GM10266 (cell line): ENCODE results near the gene MBTPS1.

Source experiments
- DNase-seq: peaks from one replicate; pipeline ENCODE4 v3.0.0; 2012; ENCODE audit errors: extremely low spot score
- TF ChIP-seq, protein P1 (sequence below): IDR thresholded peaks from 2 replicates; pipeline ENCODE4 v1.5.1; 2012; ENCODE audit warnings: mild to moderate bottlenecking, low read depth; ENCODE audit not compliant: control insufficient read depth, insufficient read depth; ENCODE audit errors: missing control alignments

The MBTPS1 gene

DNA sequence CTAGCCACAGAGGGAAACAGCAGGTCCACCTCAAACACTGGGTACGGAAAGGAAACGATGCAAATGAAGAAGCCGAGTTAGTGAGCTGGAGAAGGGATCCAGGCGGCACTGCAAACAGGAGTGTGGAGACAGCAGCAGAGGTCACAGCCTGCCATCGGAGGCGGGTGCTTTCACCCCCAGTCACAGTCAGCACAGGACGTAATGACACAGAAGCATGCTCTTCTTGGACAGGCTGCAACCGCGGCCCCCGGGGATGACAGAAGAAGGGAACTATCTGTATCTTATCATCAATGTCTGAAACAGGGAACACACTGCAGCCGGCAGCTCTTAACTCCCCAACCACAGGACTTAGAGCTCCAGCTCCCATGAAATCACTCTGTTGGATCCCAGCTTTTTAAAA lies 58.1 kb downstream of the MBTPS1 start:
- TF ChIP-seq, protein P1, sequence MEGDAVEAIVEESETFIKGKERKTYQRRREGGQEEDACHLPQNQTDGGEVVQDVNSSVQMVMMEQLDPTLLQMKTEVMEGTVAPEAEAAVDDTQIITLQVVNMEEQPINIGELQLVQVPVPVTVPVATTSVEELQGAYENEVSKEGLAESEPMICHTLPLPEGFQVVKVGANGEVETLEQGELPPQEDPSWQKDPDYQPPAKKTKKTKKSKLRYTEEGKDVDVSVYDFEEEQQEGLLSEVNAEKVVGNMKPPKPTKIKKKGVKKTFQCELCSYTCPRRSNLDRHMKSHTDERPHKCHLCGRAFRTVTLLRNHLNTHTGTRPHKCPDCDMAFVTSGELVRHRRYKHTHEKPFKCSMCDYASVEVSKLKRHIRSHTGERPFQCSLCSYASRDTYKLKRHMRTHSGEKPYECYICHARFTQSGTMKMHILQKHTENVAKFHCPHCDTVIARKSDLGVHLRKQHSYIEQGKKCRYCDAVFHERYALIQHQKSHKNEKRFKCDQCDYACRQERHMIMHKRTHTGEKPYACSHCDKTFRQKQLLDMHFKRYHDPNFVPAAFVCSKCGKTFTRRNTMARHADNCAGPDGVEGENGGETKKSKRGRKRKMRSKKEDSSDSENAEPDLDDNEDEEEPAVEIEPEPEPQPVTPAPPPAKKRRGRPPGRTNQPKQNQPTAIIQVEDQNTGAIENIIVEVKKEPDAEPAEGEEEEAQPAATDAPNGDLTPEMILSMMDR, result no peak
- no peak for DNase-seq

GRCh38 chr16:84058211-84058610 lies 58.5 kb downstream of the MBTPS1 start:
- DNase-seq, result no peak
- TF ChIP-seq, protein P1, result no peak

DNA sequence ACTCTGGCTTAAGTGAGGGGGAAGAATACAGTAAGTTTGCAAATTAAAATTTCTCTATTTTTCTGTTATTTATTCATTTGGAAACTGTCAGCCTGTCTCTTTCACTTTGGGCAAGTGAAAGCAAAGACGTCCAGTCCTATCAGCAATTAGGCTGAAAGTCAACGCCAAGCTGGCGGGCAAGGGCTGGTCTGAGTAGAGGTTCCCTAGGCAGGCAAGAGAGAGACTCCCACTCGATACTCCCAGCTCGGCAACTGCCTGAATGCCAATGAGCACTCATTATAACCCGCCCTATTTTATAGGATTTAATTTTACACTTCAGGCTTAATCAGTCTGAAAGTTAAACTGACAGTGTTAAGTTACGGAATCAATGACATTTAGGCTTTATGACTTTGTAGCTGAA lies 59.8 kb downstream of the MBTPS1 start:
- DNase-seq, result no peak

GRCh38 chr16:84055801-84056634 lies 60.7 kb downstream of the MBTPS1 start:
- DNase-seq, result no peak

More for the DNA sequence above, 59.8 kb downstream of the MBTPS1 start:
- TF ChIP-seq, protein P1, result no peak

DNA sequence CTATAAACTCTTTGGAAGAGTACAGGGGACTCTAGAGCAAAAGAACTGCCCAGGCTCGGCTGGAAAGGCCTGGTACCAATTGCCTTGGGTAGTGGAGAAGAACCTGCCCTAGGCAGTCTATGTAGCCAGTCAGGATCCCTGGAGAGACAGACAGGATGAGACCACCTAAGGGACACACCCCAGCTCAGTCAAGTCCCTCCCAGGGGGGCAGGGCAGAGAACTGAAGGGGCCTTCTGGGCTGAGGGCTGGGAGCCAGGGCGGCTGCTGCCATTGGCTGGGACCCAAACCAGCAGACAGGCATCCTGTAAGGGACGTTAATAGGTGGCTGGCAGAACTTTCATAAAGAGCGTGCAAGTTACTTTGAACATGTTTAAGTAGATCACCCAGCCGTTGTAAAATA lies 61.4 kb downstream of the MBTPS1 start:
- TF ChIP-seq, protein P1, result no peak
- no peak for DNase-seq

More at GRCh38 chr16:84055801-84056634, 60.7 kb downstream of the MBTPS1 start:
- TF ChIP-seq, protein P1, result no peak

- TF ChIP-seq, protein P1, result no peak
- no peak for DNase-seq
These were observed 61.8 kb downstream of the MBTPS1 start for GRCh38 chr16:84054916-84055315.

DNA sequence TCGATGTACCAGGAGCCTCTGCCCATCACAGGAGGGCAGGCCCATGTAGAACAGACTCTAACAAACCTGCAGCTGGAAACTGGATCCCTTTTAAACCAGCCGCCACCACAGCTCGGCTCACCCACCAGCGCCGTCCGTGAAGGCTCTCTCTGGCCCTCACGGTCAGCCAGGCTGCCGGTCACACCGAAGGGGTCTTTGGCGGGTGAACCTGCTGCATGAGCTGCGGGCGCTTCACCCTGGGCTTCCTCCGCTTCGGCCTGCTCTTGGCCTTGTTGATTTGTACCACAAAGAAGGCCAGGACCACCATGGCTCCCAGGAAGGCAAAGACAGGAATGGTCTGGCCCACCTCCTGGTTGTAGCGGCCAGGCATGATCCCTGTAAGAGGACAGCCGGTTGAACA lies 62.5 kb downstream of the MBTPS1 start:
- TF ChIP-seq, protein P1, result no peak

More for the DNA sequence above, 62.5 kb downstream of the MBTPS1 start:
- DNase-seq, result no peak
